ENCODE data around the gene STK24.

STK24 gene

DNA sequence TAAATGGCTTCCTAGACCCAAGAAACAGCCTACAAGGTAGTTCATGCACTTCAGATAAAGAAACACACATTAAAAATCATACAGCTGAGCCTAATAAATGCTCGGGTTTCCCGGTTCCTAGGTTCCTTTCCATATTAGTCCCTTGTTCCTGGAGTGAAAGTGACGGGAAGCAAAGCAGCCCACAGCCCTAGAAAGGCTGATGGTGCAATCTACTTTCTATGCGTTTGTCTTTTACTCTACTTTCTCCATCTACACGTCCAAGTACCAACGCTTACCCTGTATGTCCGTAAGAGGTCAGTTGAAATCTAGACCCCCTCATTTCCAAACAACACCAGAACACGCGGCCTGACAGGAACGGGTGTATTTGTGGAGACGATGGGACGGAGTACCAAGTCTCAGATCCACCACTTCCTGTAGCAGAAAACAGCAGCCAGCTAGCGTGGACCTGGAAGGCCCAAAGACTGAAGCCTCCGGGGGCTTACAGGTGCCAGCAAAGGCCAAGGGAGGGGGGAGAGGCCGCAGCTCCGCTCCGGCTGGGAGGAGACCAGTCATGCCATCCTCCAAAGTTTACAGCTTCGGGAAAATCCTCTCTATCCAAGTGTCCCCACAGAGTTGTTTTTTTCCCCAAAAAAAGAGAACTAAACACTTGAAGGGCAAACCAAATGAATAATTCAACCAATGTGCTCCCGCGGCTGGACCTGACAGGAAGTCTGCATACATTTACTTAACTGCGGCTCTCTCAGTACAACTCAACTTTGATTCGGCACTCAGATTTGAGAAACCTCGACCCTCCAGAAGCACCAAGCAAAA, 34.1 kb downstream of the STK24 start:
- Histone ChIP-seq H3K9ac (ENCODE audit: low read length) (peak overlapping the region; percentile 10; the same call in 1 of the 2 replicates), H3K36me3 (replicated peaks; ENCODE audit: low read depth, low read length) (no peaks in the 10 kb centered on the region), H3K27ac (ENCODE audit: low read length) (no peak overlapping the region), H3K4me2 (ENCODE audit: low read length) (peak overlapping the region; percentile 82), H3K79me2 (ENCODE audit: low read length) (peaks cover 95% of the 10 kb centered on the region), H3K27me3 (ENCODE audit: low read depth, low read length) (no peaks in the 10 kb centered on the region), H3K4me1 (ENCODE audit: low read length) (peaks cover 24% of the 10 kb centered on the region), H4K20me1 (ENCODE audit: insufficient read depth, low read length) (peaks cover 92% of the 10 kb centered on the region), H2AFZ (ENCODE audit: low read depth, low read length) (no peak overlapping the region), H3K9me3 (ENCODE audit: insufficient read depth, low read length) (no peaks in the 10 kb centered on the region), H3K4me3 (ENCODE audit: low read length) (peak overlapping the region; percentile 62)
- no peak for TF ChIP-seq EZH2phosphoT487 (IDR thresholded peaks at IDR 0.05; ENCODE audit: low read depth)
- TF ChIP-seq CTCF (IDR thresholded peaks at IDR 0.05; ENCODE audit: low read depth, low read length) = no peak

- H4K20me1 ChIP-seq (ENCODE audit: insufficient read depth, low read length) = peaks cover 95% of the 10 kb centered on the region
- H3K4me1 ChIP-seq (ENCODE audit: low read length) = peaks cover 24% of the 10 kb centered on the region
- peaks cover 98% of the 10 kb centered on the region for H3K79me2 ChIP-seq (ENCODE audit: low read length)
- H3K27me3 ChIP-seq (ENCODE audit: low read depth, low read length) = no peaks in the 10 kb centered on the region
- H3K9me3 ChIP-seq (ENCODE audit: insufficient read depth, low read length) = no peaks in the 10 kb centered on the region
- H3K9ac ChIP-seq (ENCODE audit: low read length) = no peak overlapping the region
- no peak overlapping the region for H3K4me3 ChIP-seq (ENCODE audit: low read length)
- no peak overlapping the region for H3K27ac ChIP-seq (ENCODE audit: low read length)
- H3K4me2 ChIP-seq (ENCODE audit: low read length) = no peak overlapping the region
- TF ChIP-seq CTCF (IDR thresholded peaks at IDR 0.05; ENCODE audit: low read depth, low read length) (no peak), EZH2phosphoT487 (IDR thresholded peaks at IDR 0.05; ENCODE audit: low read depth) (no peak)
- H3K36me3 ChIP-seq (replicated peaks; ENCODE audit: low read depth, low read length) = no peaks in the 10 kb centered on the region
- H2AFZ ChIP-seq (ENCODE audit: low read depth, low read length) = no peak overlapping the region
Measured at GRCh38 chr13:98541701-98542203, 35.2 kb downstream of the STK24 start.

DNA sequence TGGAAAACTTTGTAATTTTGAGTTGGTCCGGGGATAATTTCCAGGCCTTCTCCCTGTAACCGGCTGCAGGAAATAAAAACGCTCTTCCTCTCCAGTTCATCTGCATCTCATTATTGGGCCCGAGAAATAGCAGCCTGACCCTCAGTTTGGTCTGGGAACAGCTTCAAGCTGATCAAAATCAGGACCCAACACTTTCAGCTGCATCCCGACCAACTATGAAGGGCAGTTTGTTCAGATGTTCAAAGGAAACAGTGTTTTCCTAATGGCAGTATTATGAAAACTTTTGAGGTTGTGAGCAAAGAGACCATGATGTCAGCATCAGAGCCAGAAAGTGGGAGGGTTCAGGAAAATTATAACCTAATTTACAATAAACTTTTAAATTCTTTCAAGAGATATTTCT, 35.7 kb downstream of the STK24 start:
- TF ChIP-seq EZH2phosphoT487 (IDR thresholded peaks at IDR 0.05; ENCODE audit: low read depth) (no peak), CTCF (IDR thresholded peaks at IDR 0.05; ENCODE audit: low read depth, low read length) (no peak)
- no peak overlapping the region for H3K4me2 ChIP-seq (ENCODE audit: low read length)
- peaks cover 96% of the 10 kb centered on the region for H4K20me1 ChIP-seq (ENCODE audit: insufficient read depth, low read length)

DNA sequence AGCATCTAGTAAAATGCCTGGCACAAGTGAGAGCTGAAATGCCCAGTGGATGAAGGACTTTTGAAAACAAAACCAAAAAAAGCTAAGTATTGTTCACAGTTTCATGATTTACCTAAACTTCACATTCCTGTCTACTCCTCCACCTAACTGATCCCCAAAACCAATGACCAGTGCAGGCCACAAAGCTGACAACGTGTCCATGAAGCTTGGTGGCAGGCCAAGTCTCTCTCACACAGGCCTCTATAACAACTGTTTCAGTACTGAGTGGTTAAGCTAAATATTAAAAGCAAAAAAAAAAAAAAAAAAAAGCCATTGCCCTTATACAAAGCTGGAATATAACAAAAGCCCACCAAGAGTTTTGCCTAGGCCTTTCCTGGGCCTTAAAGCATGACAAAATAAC, 36.4 kb downstream of the STK24 start:
- Histone ChIP-seq H3K4me2 (ENCODE audit: low read length) (no peak overlapping the region), H3K27me3 (ENCODE audit: low read depth, low read length) (no peaks in the 10 kb centered on the region), H3K79me2 (ENCODE audit: low read length) (peaks cover 98% of the 10 kb centered on the region), H3K4me3 (ENCODE audit: low read length) (no peak overlapping the region), H3K27ac (ENCODE audit: low read length) (no peak overlapping the region), H2AFZ (ENCODE audit: low read depth, low read length) (no peak overlapping the region), H3K36me3 (replicated peaks; ENCODE audit: low read depth, low read length) (no peaks in the 10 kb centered on the region), H3K9ac (ENCODE audit: low read length) (no peak overlapping the region), H3K4me1 (ENCODE audit: low read length) (peaks cover 18% of the 10 kb centered on the region), H3K9me3 (ENCODE audit: insufficient read depth, low read length) (no peaks in the 10 kb centered on the region), H4K20me1 (ENCODE audit: insufficient read depth, low read length) (peaks cover 96% of the 10 kb centered on the region)
- no peak for TF ChIP-seq CTCF (IDR thresholded peaks at IDR 0.05; ENCODE audit: low read depth, low read length)
- no peak for TF ChIP-seq EZH2phosphoT487 (IDR thresholded peaks at IDR 0.05; ENCODE audit: low read depth)

More for the DNA sequence above, 35.7 kb downstream of the STK24 start:
- H3K9me3 ChIP-seq (ENCODE audit: insufficient read depth, low read length) = no peaks in the 10 kb centered on the region
- H3K79me2 ChIP-seq (ENCODE audit: low read length) = peaks cover 98% of the 10 kb centered on the region
- H3K4me1 ChIP-seq (ENCODE audit: low read length) = peaks cover 19% of the 10 kb centered on the region
- no peak overlapping the region for H3K9ac ChIP-seq (ENCODE audit: low read length)
- H3K4me3 ChIP-seq (ENCODE audit: low read length) = no peak overlapping the region
- H2AFZ ChIP-seq (ENCODE audit: low read depth, low read length) = no peak overlapping the region
- H3K27me3 ChIP-seq (ENCODE audit: low read depth, low read length) = no peaks in the 10 kb centered on the region
- H3K27ac ChIP-seq (ENCODE audit: low read length) = no peak overlapping the region
- no peaks in the 10 kb centered on the region for H3K36me3 ChIP-seq (replicated peaks; ENCODE audit: low read depth, low read length)

Data from OCI-LY3 (cell line).